Lung (tissue), 12 donors: ENCODE data around the gene ANGPTL1. TPM values are rescaled to one million over a fixed set of nuclear protein-coding genes. Genes with fewer than 3 reads are reported as not detected.

Source experiments
- ATAC-seq: fragments of 200-7000 bp; cut with Tn5 transposase; one replicate; pipeline ENCODE4 v1.9.1; 2020; ENCODE audit warnings: moderate number of reproducible peaks; ENCODE audit not compliant: insufficient read depth, low FRiP score
- DNase-seq, 3 donors: peaks; one replicate each; pipeline ENCODE4 v3.0.0-alpha.2; 2013 to 2017
- H3K27ac ChIP-seq, 2 donors: one replicate each; pipeline ENCODE4 v1.5.1; 2013; ENCODE audit warnings: mild to moderate bottlenecking in 2 of 2, moderate library complexity in 2 of 2, control low read depth in 1 of 2, inconsistent platforms in 1 of 2, low read depth in 1 of 2, low read length in 1 of 2
- H3K27me3 ChIP-seq, 3 donors: one replicate each; pipeline ENCODE4 v1.5.1; 2013; ENCODE audit warnings: low read length in 2 of 3; ENCODE audit not compliant: control insufficient read depth in 3 of 3, insufficient read depth in 3 of 3
- H3K36me3 ChIP-seq, 4 donors: one replicate each; pipeline ENCODE4 v1.5.1; 2013; ENCODE audit warnings: low read length in 4 of 4, mild to moderate bottlenecking in 1 of 4, moderate library complexity in 1 of 4; ENCODE audit not compliant: control insufficient read depth in 4 of 4, insufficient read depth in 4 of 4
- H3K4me1 ChIP-seq, 5 donors: one replicate each; pipeline ENCODE4 v1.5.1; 2013; ENCODE audit warnings: low read length in 5 of 5, mild to moderate bottlenecking in 2 of 5, moderate library complexity in 1 of 5; ENCODE audit not compliant: control insufficient read depth in 5 of 5, insufficient read depth in 5 of 5
- H3K4me3 ChIP-seq: one replicate; pipeline ENCODE4 v1.5.1; 2013; ENCODE audit warnings: mild to moderate bottlenecking, control low read depth, moderate library complexity
- H3K9ac ChIP-seq, 2 donors: one replicate each; pipeline ENCODE4 v1.5.1; 2013; ENCODE audit warnings: low read length in 2 of 2, control low read depth in 1 of 2; ENCODE audit not compliant: insufficient read depth in 1 of 2
- H3K9me3 ChIP-seq, 4 donors: one replicate each; pipeline ENCODE4 v1.5.1; 2013; ENCODE audit warnings: low read length in 3 of 4, mild to moderate bottlenecking in 1 of 4, moderate library complexity in 1 of 4; ENCODE audit not compliant: control insufficient read depth in 4 of 4, insufficient read depth in 3 of 4
- WGBS, 2 donors: extraction: QIAGEN DNeasy Blood & Tissue Kit; methylation state at CpG; one replicate each; pipeline ENCODE4 v1.1.7; 2013; 5-methylcytosine and 5-hydroxymethylcytosine counted together
- polyA plus RNA-seq, 2 donors: library from polyadenylated mRNA; stranded (reverse); fragments of 200-250 nt; gene quantifications; one replicate each; pipeline ENCODE4 v1.2.1, GENCODE V29; 2013
- total RNA-seq, 2 donors: library from RNA; depleted of rRNA in 1 of 2; stranded (reverse); fragments of >200 nt in 1 of 2; gene quantifications; one replicate each; pipeline ENCODE4 v1.2.1, GENCODE V29; 2014 to 2021
- TF ChIP-seq, protein P1 (sequence below): IDR thresholded peaks from 2 replicates; pipeline ENCODE4 v1.5.1; 2012; ENCODE audit warnings: mild to moderate bottlenecking; ENCODE audit errors: control extremely low read depth, extremely low read depth
- donor health status: control.
- donor health status: control.
- donor health status: Bipolar disorder and iron deficiency.
- donor health status: healthy.
- donor health status: DM: yes; HTN: yes; CAD: no.

ANGPTL1 gene
- total and polyA plus RNA-seq, 4 donors = 2.6 to 24.3 (median 14.0) TPM

DNA sequence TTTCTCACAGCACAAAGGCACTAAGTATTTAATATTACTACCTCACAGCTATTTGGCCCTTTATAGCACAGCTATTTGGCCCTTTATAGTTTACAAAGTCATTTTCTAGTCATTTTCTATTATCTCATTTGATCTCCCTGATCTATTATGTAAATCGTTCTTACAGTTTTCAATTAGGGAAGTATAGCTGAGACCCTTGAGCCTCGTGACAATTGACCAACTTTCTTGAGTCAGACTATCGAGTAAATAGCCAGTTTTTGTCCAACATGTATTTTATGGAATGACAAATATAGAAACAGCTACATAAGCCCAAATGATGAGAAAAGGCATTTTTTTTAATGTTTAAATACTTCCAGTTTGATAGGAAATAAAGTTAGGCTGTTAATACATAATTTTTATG is 7.0 kb upstream of the ANGPTL1 start:
- Histone ChIP-seq H3K4me1 (peaks cover 0 to under 1% (median 0%) of the 10 kb centered on the region in 5 donors), H3K36me3 (no peaks in the 10 kb centered on the region), H3K9me3 (no peaks in the 10 kb centered on the region), H3K27ac (no peak overlapping the region), H3K4me3 (no peak overlapping the region), H3K9ac (no peak overlapping the region), H3K27me3 (no peaks in the 10 kb centered on the region)
- TF ChIP-seq, protein P1, sequence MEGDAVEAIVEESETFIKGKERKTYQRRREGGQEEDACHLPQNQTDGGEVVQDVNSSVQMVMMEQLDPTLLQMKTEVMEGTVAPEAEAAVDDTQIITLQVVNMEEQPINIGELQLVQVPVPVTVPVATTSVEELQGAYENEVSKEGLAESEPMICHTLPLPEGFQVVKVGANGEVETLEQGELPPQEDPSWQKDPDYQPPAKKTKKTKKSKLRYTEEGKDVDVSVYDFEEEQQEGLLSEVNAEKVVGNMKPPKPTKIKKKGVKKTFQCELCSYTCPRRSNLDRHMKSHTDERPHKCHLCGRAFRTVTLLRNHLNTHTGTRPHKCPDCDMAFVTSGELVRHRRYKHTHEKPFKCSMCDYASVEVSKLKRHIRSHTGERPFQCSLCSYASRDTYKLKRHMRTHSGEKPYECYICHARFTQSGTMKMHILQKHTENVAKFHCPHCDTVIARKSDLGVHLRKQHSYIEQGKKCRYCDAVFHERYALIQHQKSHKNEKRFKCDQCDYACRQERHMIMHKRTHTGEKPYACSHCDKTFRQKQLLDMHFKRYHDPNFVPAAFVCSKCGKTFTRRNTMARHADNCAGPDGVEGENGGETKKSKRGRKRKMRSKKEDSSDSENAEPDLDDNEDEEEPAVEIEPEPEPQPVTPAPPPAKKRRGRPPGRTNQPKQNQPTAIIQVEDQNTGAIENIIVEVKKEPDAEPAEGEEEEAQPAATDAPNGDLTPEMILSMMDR = no peak
- 46 to 83% methylated on average over 3 of the region's 3 CpGs for WGBS, 2 donors
- DNase-seq (no peak), ATAC-seq (no peak)

DNA sequence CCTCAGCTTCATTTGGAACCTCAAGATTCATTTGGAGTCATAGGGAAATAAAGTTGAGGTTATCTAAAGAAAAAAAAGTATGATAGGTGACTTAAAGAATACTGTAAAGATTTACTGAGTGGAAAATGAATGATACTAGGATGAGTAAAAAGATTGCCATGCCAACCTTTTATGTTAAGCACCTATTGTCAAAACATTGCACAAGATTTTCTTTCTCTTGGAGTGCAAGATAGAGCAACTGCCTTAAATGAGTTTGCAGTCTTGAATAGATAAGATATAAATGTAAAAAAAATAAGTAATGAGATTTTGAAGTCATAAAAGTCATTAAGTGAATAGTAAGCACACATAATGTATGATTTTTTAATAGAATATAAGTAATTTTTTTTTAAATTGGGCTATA is 5.1 kb upstream of the ANGPTL1 start:
- H3K27me3 ChIP-seq = no peaks in the 10 kb centered on the region
- ATAC-seq = no peak
- no peak overlapping the region for H3K4me3 ChIP-seq
- no peaks in the 10 kb centered on the region for H3K36me3 ChIP-seq
- no peak for DNase-seq
- H3K9me3 ChIP-seq = no peaks in the 10 kb centered on the region
- H3K27ac ChIP-seq = no peak overlapping the region
- TF ChIP-seq, protein P1 = no peak
- no peak overlapping the region for H3K9ac ChIP-seq
- peaks cover 0 to 16% (median 7%) of the 10 kb centered on the region in 5 donors for H3K4me1 ChIP-seq

DNA sequence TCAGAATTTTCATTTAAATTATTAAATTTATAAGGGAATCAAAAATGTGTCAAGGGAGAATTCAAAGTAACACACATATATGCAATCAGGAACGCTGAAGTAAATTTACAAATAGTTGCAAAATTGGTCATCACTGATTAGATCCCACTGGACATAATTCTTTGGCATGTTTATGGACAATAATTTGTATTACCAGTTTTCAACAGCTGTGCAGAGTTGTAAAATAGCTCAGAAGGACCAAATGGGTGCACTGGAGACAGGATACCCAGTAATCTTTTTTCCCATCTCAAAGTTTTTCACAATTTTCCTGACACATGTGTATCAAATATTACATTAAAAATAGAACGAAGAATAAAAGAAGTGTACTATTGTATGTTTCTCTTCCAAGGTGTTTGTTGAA is 4.1 kb upstream of the ANGPTL1 start:
- no peak overlapping the region for H3K4me3 ChIP-seq

More for the DNA sequence above, 4.1 kb upstream of the ANGPTL1 start:
- Histone ChIP-seq H3K9me3 (no peaks in the 10 kb centered on the region), H3K27ac (no peak overlapping the region), H3K36me3 (no peaks in the 10 kb centered on the region), H3K9ac (no peak overlapping the region), H3K4me1 (peaks cover 0 to 24% (median 7%) of the 10 kb centered on the region in 5 donors), H3K27me3 (no peaks in the 10 kb centered on the region)
- DNase-seq (no peak), ATAC-seq (no peak)
- 92 to 99% methylated on average over 2 of the region's 2 CpGs for WGBS, 2 donors
- TF ChIP-seq, protein P1 = no peak
